Measurements from ENCODE around the gene SYAP1.
"Not testable (repeated sequence)": the region's sequence is repeated elsewhere in the genome, so short reads cannot be mapped to it uniquely, and the experiment has no call there.

The SYAP1 gene

DNA sequence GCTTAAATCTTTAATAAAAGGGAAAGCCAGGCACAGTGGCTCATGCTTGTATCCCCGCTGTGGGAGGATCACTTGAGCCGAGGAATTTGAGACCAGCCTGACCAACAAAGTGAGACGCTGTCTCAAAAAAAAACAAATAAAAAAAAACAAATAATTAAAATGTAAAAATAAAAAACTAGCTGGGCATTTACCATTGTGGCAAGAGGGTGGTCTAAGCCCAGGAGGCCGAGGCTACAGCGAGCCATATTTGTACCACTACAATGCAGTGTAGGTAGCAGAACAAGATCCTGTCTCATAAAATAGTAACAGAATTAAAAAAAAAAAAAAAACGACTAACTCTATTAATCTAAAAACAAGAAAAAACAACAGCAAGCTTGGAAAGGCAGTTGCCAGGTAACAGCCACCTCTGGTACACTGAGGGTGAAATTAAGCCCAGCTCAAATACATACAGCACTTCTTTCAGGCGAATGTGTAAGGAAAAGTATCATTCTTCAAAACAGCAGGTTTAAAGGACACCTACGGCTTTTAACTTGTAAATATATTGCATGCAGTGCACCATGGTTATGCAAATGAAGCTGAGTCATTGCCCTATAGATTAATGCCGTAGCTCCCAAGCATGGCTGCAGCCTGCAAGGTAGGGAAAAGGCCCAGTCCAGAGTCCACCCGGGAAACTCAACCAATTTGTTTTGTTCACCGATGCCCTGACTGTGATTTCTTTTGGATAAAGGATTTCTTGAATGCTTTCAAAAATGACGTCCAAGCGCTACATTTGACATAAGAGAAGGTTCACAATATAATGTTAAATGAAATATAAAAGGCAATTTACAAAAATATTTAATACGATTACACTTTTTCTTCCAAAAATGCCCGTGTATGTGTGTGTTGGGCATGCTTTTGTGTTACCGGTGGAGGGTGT is 52.3 kb downstream of the SYAP1 start:
- H3K36me3 ChIP-seq, result no peaks in the 10 kb centered on the region
- no peaks in the 10 kb centered on the region for H3K9me3 ChIP-seq
- H3K4me3 ChIP-seq (ENCODE audit: low read depth in 1 of 2, low read length in 1 of 2), result no peak overlapping the region
- H3K27ac ChIP-seq, result no peak overlapping the region
- peaks cover 4 to 6% of the 10 kb centered on the region in 2 experiments for H3K4me1 ChIP-seq (ENCODE audit: control insufficient read depth in 1 of 2, insufficient read depth in 1 of 2, low read depth in 1 of 2, low read length in 1 of 2)
- H3K27me3 ChIP-seq, result no peaks in the 10 kb centered on the region
- TF ChIP-seq CTCF (IDR thresholded peaks at IDR 0.05), result no peak

- H3K4me3 ChIP-seq (ENCODE audit: low read depth in 1 of 2, low read length in 1 of 2), result no peak overlapping the region
- no peak for TF ChIP-seq CTCF (IDR thresholded peaks at IDR 0.05)
- H3K27ac ChIP-seq, result no peak overlapping the region
- no peaks in the 10 kb centered on the region for H3K36me3 ChIP-seq
- H3K27me3 ChIP-seq, result no peaks in the 10 kb centered on the region
- H3K9me3 ChIP-seq, result no peaks in the 10 kb centered on the region
- H3K4me1 ChIP-seq (ENCODE audit: control insufficient read depth in 1 of 2, insufficient read depth in 1 of 2, low read depth in 1 of 2, low read length in 1 of 2), result peaks cover 4 to 6% of the 10 kb centered on the region in 2 experiments
These were observed 53.0 kb downstream of the SYAP1 start for GRCh38 chrX:16772460-16772859.

- H3K9me3 ChIP-seq, result no peaks in the 10 kb centered on the region
- no peak overlapping the region for H3K27ac ChIP-seq
- H3K36me3 ChIP-seq, result no peaks in the 10 kb centered on the region
- no peak overlapping the region for H3K4me3 ChIP-seq (ENCODE audit: low read depth in 1 of 2, low read length in 1 of 2)
- no peaks in the 10 kb centered on the region for H3K27me3 ChIP-seq
- no peak for TF ChIP-seq CTCF (IDR thresholded peaks at IDR 0.05)
- H3K4me1 ChIP-seq (ENCODE audit: control insufficient read depth in 1 of 2, insufficient read depth in 1 of 2, low read depth in 1 of 2, low read length in 1 of 2), result peaks cover 4 to 6% of the 10 kb centered on the region in 2 experiments
These were observed 55.3 kb downstream of the SYAP1 start for GRCh38 chrX:16774746-16775145.

- no peak for TF ChIP-seq CTCF (IDR thresholded peaks at IDR 0.05)
- no peaks in the 10 kb centered on the region for H3K9me3 ChIP-seq
- H3K4me3 ChIP-seq (ENCODE audit: low read depth in 1 of 2, low read length in 1 of 2), result no peak overlapping the region
- H3K36me3 ChIP-seq, result no peaks in the 10 kb centered on the region
- no peaks in the 10 kb centered on the region for H3K4me1 ChIP-seq (ENCODE audit: control insufficient read depth in 1 of 2, insufficient read depth in 1 of 2, low read depth in 1 of 2, low read length in 1 of 2)
- no peaks in the 10 kb centered on the region for H3K27me3 ChIP-seq
- H3K27ac ChIP-seq, result no peak overlapping the region
These were observed 59.1 kb downstream of the SYAP1 start for GRCh38 chrX:16778545-16778944.

DNA sequence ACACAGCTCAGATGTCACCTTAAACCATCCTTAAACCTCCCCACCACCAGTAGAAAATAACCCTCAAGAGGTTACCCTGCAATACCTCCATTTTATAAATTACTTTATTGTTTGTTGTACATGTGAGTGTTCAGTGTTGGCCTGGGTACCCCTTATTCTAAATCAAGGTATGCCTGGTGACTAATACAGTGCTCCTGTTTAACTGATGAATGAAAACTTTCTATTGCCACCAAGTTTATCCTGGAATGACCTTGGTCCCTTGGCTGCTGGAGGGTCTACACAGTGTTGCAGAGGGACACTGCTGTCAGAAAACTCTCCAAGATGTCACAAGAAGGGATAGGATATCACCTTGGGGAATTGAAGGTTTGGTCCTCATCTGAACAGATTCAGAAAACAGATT is 59.6 kb downstream of the SYAP1 start:
- H3K4me1 ChIP-seq (ENCODE audit: control insufficient read depth in 1 of 2, insufficient read depth in 1 of 2, low read depth in 1 of 2, low read length in 1 of 2), result no peaks in the 10 kb centered on the region
- no peaks in the 10 kb centered on the region for H3K27me3 ChIP-seq
- no peak overlapping the region for H3K4me3 ChIP-seq (ENCODE audit: low read depth in 1 of 2, low read length in 1 of 2)
- H3K9me3 ChIP-seq, result no peaks in the 10 kb centered on the region
- H3K36me3 ChIP-seq, result no peaks in the 10 kb centered on the region
- no peak overlapping the region for H3K27ac ChIP-seq
- TF ChIP-seq CTCF (IDR thresholded peaks at IDR 0.05), result no peak

- not testable (repeated sequence) for H3K27me3 ChIP-seq; H3K36me3 ChIP-seq; H3K4me3 ChIP-seq (ENCODE audit: low read depth in 1 of 2, low read length in 1 of 2); H3K4me1 ChIP-seq (ENCODE audit: control insufficient read depth in 1 of 2, insufficient read depth in 1 of 2, low read depth in 1 of 2, low read length in 1 of 2); H3K27ac ChIP-seq; H3K9me3 ChIP-seq
These were observed 60.4 kb downstream of the SYAP1 start for GRCh38 chrX:16779815-16780214.

All from neutrophil (primary cell).